Measurements from ENCODE around the gene NLGN1.

- TF ChIP-seq CTCF (IDR thresholded peaks at IDR 0.05) (no peak), EZH2 (IDR thresholded peaks at IDR 0.05) (no peak), EZH2phosphoT487 (IDR thresholded peaks at IDR 0.05) (no peak)
Measured at GRCh38 chr3:173905381-173905780, 507.8 kb downstream of the NLGN1 start.
